ENCODE results near the gene ZNF496. TPM values are rescaled to one million over a fixed set of nuclear protein-coding genes. Genes with fewer than 3 reads are reported as not detected.

Gene ZNF496
- total and polyA plus RNA-seq, 2 of the 13 experiments (the other 11 are each of a cell fraction or from before 2014, with no cell fraction given), result 14.8 to 18.6 TPM

- TF ChIP-seq PRDM15 (CRISPR knock-in tag; IDR thresholded peaks at IDR 0.05) (no peak; the same call in 1 of the 2 replicates), GABPB1 (CRISPR knock-in tag; IDR thresholded peaks at IDR 0.05) (peak; percentile 76), BRF2 (CRISPR knock-in tag; IDR thresholded peaks at IDR 0.05) (no peak), YY1 (IDR thresholded peaks at IDR 0.05; ENCODE audit: insufficient read depth, insufficient replicate concordance, low read depth, low read length) (no peak), ZMAT3 (CRISPR knock-in tag; conservative IDR thresholded peaks at IDR 0.05) (no peak; the same call in 1 of the 2 replicates), ZNF3 (CRISPR knock-in tag; IDR thresholded peaks at IDR 0.05) (no peak; the same call in 1 of the 2 replicates), ZGPAT (CRISPR knock-in tag; IDR thresholded peaks at IDR 0.05) (peak; percentile 57; the same call in 1 of the 2 replicates), HMG20B (CRISPR knock-in tag; conservative IDR thresholded peaks at IDR 0.05) (no peak), ZNF207 (IDR thresholded peaks at IDR 0.05; ENCODE audit: borderline replicate concordance) (no peak), HMGXB3 (CRISPR knock-in tag; IDR thresholded peaks at IDR 0.05; ENCODE audit: borderline replicate concordance) (no peak), SNAPC2 (CRISPR knock-in tag; IDR thresholded peaks at IDR 0.05) (no peak), SIX4 (CRISPR knock-in tag; IDR thresholded peaks at IDR 0.05) (no peak), EP300 (IDR thresholded peaks at IDR 0.05; ENCODE audit: low read depth in 2 of 2, low read length in 2 of 2) (no peak), EP300 (CRISPR knock-in tag; IDR thresholded peaks at IDR 0.05; ENCODE audit: borderline replicate concordance) (peak; percentile 43; the same call in 1 of the 2 replicates), ZNF777 (CRISPR knock-in tag; IDR thresholded peaks at IDR 0.05) (no peak), STAG1 (CRISPR knock-in tag; IDR thresholded peaks at IDR 0.05) (no peak), ZNF781 (CRISPR knock-in tag; IDR thresholded peaks at IDR 0.05; ENCODE audit: borderline replicate concordance, not compliant biosample characterization) (no peak), THAP7 (CRISPR knock-in tag; IDR thresholded peaks at IDR 0.05) (no peak)
Measured at GRCh38 chr1:247332215-247332622, 552 bp upstream of the ZNF496 start (continued).
